ENCODE results near the gene TASP1. TPM values are rescaled to one million over a fixed set of nuclear protein-coding genes. Genes with fewer than 3 reads are reported as not detected.

TASP1 gene
- total RNA-seq, 1 experiment from 2014 or later = 27.4 TPM

DNA sequence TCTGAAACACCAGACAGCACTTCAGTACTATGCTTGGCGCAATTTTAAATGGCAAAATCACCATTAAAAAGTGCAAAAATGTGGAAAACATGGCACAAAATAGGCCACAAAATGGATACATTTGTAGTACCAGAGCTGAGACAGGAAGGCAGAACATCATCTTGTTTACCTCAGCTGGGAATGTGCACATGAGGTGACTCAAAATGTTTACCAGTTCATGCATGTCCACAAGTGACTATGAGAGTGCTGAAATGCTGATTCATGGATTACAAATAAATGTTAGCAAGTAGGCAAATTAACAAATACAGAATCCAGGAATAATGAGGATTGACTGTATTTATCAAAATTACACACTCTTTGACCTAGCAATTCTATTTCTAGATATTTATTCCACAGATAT is 216.1 kb downstream of the TASP1 start:
- no TSS peak for BruUV-seq (replicated peaks)
- Mint-ChIP-seq H3K36me3 (ENCODE audit: insufficient read depth, unreplicated experiment) (peaks cover 7% of the 10 kb centered on the region), H3K4me3 (ENCODE audit: unreplicated experiment) (no peak overlapping the region), H3K9me3 (ENCODE audit: unreplicated experiment) (no peaks in the 10 kb centered on the region), H3K27ac (ENCODE audit: unreplicated experiment) (no peak overlapping the region), H3K27me3 (ENCODE audit: insufficient read depth, unreplicated experiment) (no peaks in the 10 kb centered on the region), H3K4me1 (ENCODE audit: low read depth, unreplicated experiment) (peaks cover 31% of the 10 kb centered on the region)
- no peak overlapping the region for H3K4me3 ChIP-seq (ENCODE audit: low read depth, low read length)
- intact Hi-C loops (cut with micrococcal nuclease; ENCODE audit: unreplicated experiment) = loop anchor here (5.0 to 10.0 kb wide), 3 partner anchors 100 to 308 kb away; no protein-coding TSS in a partner anchor
- ChIA-PET CTCF (no interaction called here), POLR2A (no interaction called here)
- no peaks in the 10 kb centered on the region for H3K9me3 ChIP-seq
- H3K4me1 ChIP-seq = peaks cover 46% of the 10 kb centered on the region
- no peaks in the 10 kb centered on the region for H3K27me3 ChIP-seq (replicated peaks; ENCODE audit: control insufficient read depth, insufficient read depth, low read length)
- DNase-seq = no peak
- H3K36me3 ChIP-seq (ENCODE audit: control insufficient read depth, insufficient read depth, low read length) = no peaks in the 10 kb centered on the region
- TF ChIP-seq, protein P1, sequence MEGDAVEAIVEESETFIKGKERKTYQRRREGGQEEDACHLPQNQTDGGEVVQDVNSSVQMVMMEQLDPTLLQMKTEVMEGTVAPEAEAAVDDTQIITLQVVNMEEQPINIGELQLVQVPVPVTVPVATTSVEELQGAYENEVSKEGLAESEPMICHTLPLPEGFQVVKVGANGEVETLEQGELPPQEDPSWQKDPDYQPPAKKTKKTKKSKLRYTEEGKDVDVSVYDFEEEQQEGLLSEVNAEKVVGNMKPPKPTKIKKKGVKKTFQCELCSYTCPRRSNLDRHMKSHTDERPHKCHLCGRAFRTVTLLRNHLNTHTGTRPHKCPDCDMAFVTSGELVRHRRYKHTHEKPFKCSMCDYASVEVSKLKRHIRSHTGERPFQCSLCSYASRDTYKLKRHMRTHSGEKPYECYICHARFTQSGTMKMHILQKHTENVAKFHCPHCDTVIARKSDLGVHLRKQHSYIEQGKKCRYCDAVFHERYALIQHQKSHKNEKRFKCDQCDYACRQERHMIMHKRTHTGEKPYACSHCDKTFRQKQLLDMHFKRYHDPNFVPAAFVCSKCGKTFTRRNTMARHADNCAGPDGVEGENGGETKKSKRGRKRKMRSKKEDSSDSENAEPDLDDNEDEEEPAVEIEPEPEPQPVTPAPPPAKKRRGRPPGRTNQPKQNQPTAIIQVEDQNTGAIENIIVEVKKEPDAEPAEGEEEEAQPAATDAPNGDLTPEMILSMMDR (IDR thresholded peaks at IDR 0.05; ENCODE audit: insufficient read depth in 1 of 2, low read depth in 1 of 2, low read length in 1 of 2, severe bottlenecking in 1 of 2, unreplicated experiment in 1 of 2) = no peak

DNA sequence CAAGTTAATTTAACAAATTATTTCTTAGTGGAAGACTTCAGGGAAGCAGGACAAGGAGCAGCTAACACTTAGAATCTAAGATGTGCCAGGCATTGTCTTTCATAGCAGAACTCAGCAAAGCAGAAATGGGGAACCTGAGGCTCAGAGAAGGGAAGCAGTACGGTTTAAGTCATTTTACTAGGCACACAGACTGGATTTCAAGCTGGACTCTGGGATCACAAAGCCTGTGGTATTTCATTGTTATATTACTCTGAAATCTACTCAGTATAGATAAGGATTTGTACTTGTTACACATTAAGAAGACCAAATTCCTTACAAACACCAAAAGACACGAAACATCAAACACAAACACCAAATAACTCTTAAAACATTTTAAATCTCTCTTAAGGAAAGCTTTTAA is 218.1 kb downstream of the TASP1 start:
- Mint-ChIP-seq H3K27me3 (ENCODE audit: insufficient read depth, unreplicated experiment) (no peaks in the 10 kb centered on the region), H3K9me3 (ENCODE audit: unreplicated experiment) (no peaks in the 10 kb centered on the region), H3K4me3 (ENCODE audit: unreplicated experiment) (peak overlapping the region; percentile 16), H3K36me3 (ENCODE audit: insufficient read depth, unreplicated experiment) (peaks cover 7% of the 10 kb centered on the region), H3K4me1 (ENCODE audit: low read depth, unreplicated experiment) (peaks cover 31% of the 10 kb centered on the region), H3K27ac (ENCODE audit: unreplicated experiment) (peak overlapping the region; percentile 83)
- intact Hi-C loops (cut with micrococcal nuclease; ENCODE audit: unreplicated experiment) = loop anchor here (2.0 to 10.0 kb wide), 4 partner anchors 98 to 306 kb away; no protein-coding TSS in a partner anchor
- DNase-seq = no peak
- Histone ChIP-seq H3K4me3 (ENCODE audit: low read depth, low read length) (no peak overlapping the region), H3K27me3 (replicated peaks; ENCODE audit: control insufficient read depth, insufficient read depth, low read length) (no peaks in the 10 kb centered on the region), H3K36me3 (ENCODE audit: control insufficient read depth, insufficient read depth, low read length) (no peaks in the 10 kb centered on the region), H3K9me3 (no peaks in the 10 kb centered on the region), H3K4me1 (peaks cover 46% of the 10 kb centered on the region)
- ChIA-PET POLR2A (no interaction called here), CTCF (no interaction called here)
- no TSS peak for BruUV-seq (replicated peaks)
- TF ChIP-seq, protein P1 (IDR thresholded peaks at IDR 0.05; ENCODE audit: insufficient read depth in 1 of 2, low read depth in 1 of 2, low read length in 1 of 2, severe bottlenecking in 1 of 2, unreplicated experiment in 1 of 2) = no peak

DNA sequence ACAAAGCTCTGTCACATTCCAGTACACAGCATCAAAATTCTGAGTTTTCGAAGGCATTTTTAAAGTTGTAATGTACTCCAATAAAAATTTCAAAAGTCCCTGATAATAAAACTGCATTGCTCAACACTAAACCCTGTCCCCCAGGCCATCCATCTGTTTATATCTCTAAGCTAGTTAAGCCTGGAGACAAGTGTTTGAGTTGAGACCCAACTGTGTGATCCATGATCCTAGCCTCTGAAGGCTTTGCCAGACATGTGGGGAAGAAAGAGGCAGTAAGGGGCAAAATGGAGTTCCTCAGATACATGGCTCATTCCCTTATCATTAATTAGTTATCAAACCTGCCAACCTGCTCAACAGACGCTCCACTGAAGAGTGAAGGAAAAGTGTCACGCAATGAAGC is 219.3 kb downstream of the TASP1 start:
- no peak overlapping the region for H3K4me3 Mint-ChIP-seq (ENCODE audit: unreplicated experiment)
- POLR2A ChIA-PET = no interaction called here
- Histone ChIP-seq H3K4me3 (ENCODE audit: low read depth, low read length) (no peak overlapping the region), H3K4me1 (peaks cover 42% of the 10 kb centered on the region), H3K27me3 (replicated peaks; ENCODE audit: control insufficient read depth, insufficient read depth, low read length) (no peaks in the 10 kb centered on the region), H3K9me3 (no peaks in the 10 kb centered on the region), H3K36me3 (ENCODE audit: control insufficient read depth, insufficient read depth, low read length) (no peaks in the 10 kb centered on the region)
- CTCF ChIA-PET = no interaction called here
- H3K36me3 Mint-ChIP-seq (ENCODE audit: insufficient read depth, unreplicated experiment) = peaks cover 7% of the 10 kb centered on the region
- TF ChIP-seq, protein P1 (IDR thresholded peaks at IDR 0.05; ENCODE audit: insufficient read depth in 1 of 2, low read depth in 1 of 2, low read length in 1 of 2, severe bottlenecking in 1 of 2, unreplicated experiment in 1 of 2) = no peak
- H3K27me3 Mint-ChIP-seq (ENCODE audit: insufficient read depth, unreplicated experiment) = no peaks in the 10 kb centered on the region
- BruUV-seq (replicated peaks) = no TSS peak
- no peaks in the 10 kb centered on the region for H3K9me3 Mint-ChIP-seq (ENCODE audit: unreplicated experiment)
- intact Hi-C loops (cut with micrococcal nuclease; ENCODE audit: unreplicated experiment) = no loop called here
- peaks cover 31% of the 10 kb centered on the region for H3K4me1 Mint-ChIP-seq (ENCODE audit: low read depth, unreplicated experiment)
- H3K27ac Mint-ChIP-seq (ENCODE audit: unreplicated experiment) = no peak overlapping the region
- no peak for DNase-seq

All from Caco-2 (cell line).